ENCODE measurements around the gene SIPA1. TPM values are rescaled to one million over a fixed set of nuclear protein-coding genes. Genes with fewer than 3 reads are reported as not detected.

Gene SIPA1, protein sequence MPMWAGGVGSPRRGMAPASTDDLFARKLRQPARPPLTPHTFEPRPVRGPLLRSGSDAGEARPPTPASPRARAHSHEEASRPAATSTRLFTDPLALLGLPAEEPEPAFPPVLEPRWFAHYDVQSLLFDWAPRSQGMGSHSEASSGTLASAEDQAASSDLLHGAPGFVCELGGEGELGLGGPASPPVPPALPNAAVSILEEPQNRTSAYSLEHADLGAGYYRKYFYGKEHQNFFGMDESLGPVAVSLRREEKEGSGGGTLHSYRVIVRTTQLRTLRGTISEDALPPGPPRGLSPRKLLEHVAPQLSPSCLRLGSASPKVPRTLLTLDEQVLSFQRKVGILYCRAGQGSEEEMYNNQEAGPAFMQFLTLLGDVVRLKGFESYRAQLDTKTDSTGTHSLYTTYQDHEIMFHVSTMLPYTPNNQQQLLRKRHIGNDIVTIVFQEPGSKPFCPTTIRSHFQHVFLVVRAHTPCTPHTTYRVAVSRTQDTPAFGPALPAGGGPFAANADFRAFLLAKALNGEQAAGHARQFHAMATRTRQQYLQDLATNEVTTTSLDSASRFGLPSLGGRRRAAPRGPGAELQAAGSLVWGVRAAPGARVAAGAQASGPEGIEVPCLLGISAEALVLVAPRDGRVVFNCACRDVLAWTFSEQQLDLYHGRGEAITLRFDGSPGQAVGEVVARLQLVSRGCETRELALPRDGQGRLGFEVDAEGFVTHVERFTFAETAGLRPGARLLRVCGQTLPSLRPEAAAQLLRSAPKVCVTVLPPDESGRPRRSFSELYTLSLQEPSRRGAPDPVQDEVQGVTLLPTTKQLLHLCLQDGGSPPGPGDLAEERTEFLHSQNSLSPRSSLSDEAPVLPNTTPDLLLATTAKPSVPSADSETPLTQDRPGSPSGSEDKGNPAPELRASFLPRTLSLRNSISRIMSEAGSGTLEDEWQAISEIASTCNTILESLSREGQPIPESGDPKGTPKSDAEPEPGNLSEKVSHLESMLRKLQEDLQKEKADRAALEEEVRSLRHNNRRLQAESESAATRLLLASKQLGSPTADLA
- 10.1 and 19.9 TPM in 2 replicates for total RNA-seq

DNA sequence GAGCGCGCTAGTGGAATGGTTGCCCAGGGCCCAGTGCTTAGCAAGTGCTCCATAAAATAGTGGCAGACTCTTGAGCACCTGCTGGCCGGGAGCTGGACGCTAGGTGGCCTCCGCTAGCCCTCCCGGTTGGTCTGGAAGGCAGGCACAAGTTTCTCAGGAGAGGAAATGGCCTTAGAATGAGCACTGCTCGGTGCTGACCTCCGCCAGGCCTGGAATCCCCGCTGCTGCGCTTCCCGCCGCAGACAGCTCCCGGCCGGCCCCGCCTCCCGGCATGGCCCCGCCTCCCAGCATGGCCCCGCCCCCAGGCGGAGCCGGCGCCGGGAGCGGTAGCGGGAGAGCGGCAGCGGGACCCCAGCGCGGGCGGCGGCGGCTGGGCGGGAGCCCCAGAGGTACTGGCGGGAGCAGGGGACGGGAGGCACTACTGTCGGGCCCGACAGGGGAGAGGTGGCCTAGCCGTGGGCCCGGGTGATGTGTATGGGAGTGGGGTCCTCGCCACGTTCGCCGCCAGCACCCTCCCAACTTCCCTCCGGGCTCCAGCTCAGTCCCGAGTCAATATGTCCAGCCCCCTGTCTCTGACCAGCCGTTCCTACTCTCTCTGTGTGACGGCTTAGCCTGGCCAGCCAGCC is at the start of gene SIPA1:
Gene SIPA1 (plus strand): TSS at position 308 of the 626 bp plus-strand sequence. CDS start 2,821 bp downstream, outside the sequence.

DNA sequence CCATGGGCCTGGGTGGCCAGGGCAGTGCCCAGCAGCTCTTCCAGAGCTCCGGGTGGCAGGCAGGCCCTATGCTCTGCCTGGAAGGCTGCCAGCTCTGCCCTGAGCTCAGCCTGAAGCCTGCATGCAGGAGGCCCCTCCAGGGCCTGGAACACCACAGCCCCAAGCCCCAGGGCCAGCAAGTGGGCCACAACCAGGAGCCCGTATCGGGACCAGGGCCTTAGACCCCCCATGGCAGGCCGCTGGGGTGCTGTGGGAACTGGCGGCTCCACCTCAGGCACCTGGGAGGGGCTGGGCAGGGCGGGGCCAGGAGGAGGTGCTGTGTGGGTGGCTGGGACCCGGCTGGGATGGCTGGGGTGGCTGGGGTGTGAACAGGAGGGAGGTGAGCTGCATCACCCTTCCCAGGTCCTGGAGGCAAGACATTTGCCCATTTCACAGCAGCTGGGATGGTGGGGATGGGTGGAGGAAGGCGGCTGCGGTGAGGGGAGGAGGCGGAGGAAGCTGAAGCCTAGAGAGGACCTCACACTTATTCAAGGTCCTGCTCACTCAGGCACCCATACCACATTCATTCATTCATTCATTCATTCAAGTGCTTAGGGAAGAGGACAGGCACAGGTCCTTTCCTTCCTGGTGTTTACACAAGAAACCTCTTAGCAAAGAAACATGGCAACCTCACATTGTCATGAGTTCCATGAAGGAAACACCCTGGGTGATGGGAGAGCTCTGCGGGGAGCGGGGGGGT is 42.2 kb upstream of the SIPA1 start, which contains the start of gene KCNK7:
Gene KCNK7 (minus strand): TSS at position 258 of the 739 bp plus-strand sequence. CDS start 28 bp downstream, at position 230.

DNA sequence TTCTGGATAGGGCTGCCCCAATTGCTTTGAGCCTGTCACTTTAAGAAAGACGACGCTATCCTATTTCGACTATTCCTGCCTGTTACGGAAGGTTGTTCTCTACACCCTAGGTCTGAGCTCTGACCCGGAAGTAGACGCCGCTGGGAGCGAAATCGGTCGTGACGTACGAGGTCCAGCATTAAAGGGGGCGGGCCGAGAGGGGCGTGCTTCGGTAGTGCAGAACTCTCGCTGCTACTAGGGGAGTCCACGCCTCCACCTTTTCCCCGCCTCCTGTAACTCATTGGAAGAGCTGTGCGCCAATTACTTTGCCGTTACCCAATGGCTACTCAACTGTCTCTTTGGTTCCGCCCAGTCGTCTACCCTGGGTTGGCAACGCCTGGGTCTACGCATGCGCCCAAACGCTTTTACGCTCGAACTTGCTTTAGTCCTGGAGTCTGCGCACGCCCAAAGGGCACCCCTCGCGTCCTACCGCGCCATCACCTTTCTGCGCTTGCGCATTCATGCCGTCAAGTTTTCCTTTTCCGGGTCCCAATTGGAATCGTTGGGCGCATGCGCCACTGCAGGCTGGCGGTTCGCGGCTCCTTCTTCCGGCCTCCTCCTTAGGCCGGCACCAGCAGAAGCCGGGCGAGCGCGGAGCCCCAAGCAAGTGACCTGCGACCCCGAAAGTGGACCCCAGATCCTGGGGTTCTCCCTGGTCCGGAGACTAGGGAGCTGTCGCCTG is 22.5 kb upstream of the SIPA1 start, which contains the start of gene PCNX3:
Gene PCNX3 (plus strand): TSS at position 548 of the 721 bp plus-strand sequence. CDS start 536 bp downstream, outside the sequence.

DNA sequence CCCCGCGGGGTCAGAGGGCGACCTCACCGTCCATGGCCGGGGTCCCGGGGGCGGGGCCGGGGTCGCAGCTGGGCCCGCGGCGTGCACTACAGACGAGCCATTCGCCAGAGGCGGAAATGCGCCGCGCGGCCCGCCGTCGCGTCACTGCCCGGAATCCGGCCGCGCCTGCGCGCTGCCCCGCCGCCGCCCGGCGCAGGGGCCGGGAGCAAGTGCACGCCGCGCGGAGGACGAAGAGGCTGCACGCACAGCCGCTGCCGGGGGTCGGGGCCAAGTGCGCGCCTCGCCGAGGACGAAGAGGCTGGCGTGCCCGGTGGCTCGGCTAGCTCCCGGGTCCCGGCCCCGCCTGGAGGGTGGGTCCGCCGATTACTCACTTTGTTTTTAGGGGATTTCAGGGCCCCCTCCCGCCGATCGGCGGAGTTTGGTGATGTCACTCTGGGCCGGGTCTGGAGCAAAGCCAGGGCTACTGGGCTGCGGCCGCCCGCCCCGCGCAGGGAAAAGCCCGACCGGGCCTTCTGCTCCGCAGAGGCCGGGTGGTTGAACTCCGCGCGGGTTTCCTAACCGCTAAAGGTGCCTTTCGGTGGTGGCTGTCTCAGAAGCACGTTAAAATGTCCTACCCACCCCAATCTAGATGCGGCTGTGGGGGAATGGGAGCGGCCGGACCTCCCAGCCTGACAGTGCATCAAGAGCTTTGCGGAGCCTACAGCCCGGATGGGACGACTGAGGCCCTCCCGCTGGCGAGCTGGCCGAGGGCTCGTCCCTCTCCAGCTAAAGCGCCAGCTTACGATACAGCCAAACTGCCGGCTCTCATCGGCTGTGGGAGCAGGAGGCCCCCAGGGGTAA is 25.1 kb downstream of the SIPA1 start, which contains the start of gene RELA:
Gene RELA (minus strand): TSS at position 118 of the 840 bp plus-strand sequence. CDS start 84 bp downstream, at position 34.

Other genes starting within 250 kb of the SIPA1 start
- gene NEAT1, start 215.3 kb upstream of the SIPA1 start, total RNA-seq: 51.4 and 335 TPM in 2 replicates
- 5,626 and 17,024 TPM in 2 replicates for gene MALAT1, start 139.1 kb upstream of the SIPA1 start, total RNA-seq
- gene SCYL1, start 113.0 kb upstream of the SIPA1 start, total RNA-seq: 93.3 and 138 TPM in 2 replicates
- gene LTBP3, start 79.7 kb upstream of the SIPA1 start, total RNA-seq: 33.3 and 34.5 TPM in 2 replicates
- gene ZNRD2, start 67.6 kb upstream of the SIPA1 start, total RNA-seq: 30.4 and 73.8 TPM in 2 replicates
- 12.7 and 35.5 TPM in 2 replicates for gene FAM89B, start 65.6 kb upstream of the SIPA1 start, total RNA-seq
- 68.2 and 106 TPM in 2 replicates for gene EHBP1L1, start 62.0 kb upstream of the SIPA1 start, total RNA-seq
- under 0.01 TPM in 1 of 2 replicates, not detected in the other for gene KCNK7, start 42.3 kb upstream of the SIPA1 start, total RNA-seq
- 17.2 and 30.5 TPM in 2 replicates for gene MAP3K11, start 23.9 kb upstream of the SIPA1 start, total RNA-seq
- gene PCNX3, start 22.3 kb upstream of the SIPA1 start, total RNA-seq: 9.3 and 23.8 TPM in 2 replicates
- 12.7 and 22.6 TPM in 2 replicates for gene RELA, start 24.8 kb downstream of the SIPA1 start, total RNA-seq
- 33.5 and 36.6 TPM in 2 replicates for gene KAT5, start 74.2 kb downstream of the SIPA1 start, total RNA-seq
- 33.0 and 59.0 TPM in 2 replicates for gene RNASEH2C, start 82.7 kb downstream of the SIPA1 start, total RNA-seq
- gene AP5B1, start 142.9 kb downstream of the SIPA1 start, total RNA-seq: 7.7 and 8.5 TPM in 2 replicates
- under 0.01 TPM in 1 of 2 replicates, not detected in the other for gene OVOL1, start 149.0 kb downstream of the SIPA1 start, total RNA-seq
- 0.38 and 2.5 TPM in 2 replicates for gene SNX32, start 195.9 kb downstream of the SIPA1 start, total RNA-seq
- 677 and 1,304 TPM in 2 replicates for gene CFL1, start 220.1 kb downstream of the SIPA1 start, total RNA-seq
- gene MUS81, start 222.3 kb downstream of the SIPA1 start, total RNA-seq: 45.4 and 48.7 TPM in 2 replicates
- gene EFEMP2, start 234.7 kb downstream of the SIPA1 start, total RNA-seq: 44.9 and 71.0 TPM in 2 replicates
- not detected in 2 replicates for gene CTSW, start 241.7 kb downstream of the SIPA1 start, total RNA-seq

Measured in regular cardiac myocyte (primary cell).